ENCODE measurements around the gene ORAI1. TPM values are rescaled to one million over a fixed set of nuclear protein-coding genes. Genes with fewer than 3 reads are reported as not detected.

Gene ORAI1
- total and polyA plus RNA-seq, 2 donors (not counting 3 experiments of a cell fraction or from before 2014, with no cell fraction given) = 30.5 to 65.4 TPM

DNA sequence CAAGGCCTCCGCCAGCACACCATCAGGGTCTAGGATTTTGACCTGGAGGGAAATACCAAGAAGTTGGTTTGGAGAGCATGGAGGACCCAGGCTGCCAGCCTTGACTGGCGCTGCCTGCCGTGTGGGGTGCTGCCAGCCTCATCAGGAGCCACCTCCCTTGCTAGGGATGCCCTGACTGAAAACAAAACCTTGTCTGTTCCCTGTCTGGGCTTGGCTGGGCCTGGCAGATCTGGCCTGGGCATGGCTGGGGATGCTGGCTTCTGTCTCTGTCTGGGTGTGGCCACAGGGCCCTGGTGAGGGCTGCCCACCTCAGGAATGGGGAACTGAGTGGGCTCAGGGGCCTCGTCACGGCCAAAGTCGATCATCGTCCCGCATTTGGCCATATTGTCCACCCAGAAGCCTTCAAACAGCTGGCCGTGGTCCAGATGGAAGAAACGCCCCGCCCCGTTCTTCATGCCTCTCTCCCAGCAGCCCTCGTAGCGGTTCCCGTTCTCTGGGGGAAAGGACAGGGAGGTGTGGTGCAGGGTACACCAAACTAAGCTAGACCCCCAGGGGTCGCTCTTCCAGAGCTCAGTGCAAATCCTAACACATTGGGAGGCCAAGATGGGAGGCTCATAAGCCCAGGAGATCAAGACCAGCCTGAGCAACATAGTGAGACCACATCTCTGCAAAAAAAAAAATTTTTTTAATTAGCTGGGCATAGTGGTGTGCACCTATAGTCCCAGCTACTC lies 26.6 kb downstream of the ORAI1 start:
- Histone ChIP-seq H3K27me3 (ENCODE audit: control insufficient read depth in 2 of 2, insufficient read depth in 2 of 2, low read length in 2 of 2) (no peaks in the 10 kb centered on the region), H3K27ac (ENCODE audit: insufficient read depth, low read depth, low read length) (no peak overlapping the region), H3K4me3 (replicated peaks in 1 of 3; ENCODE audit: insufficient read depth in 1 of 3, low read depth in 1 of 3, low read length in 3 of 3) (no peak overlapping the region), H3K36me3 (ENCODE audit: control insufficient read depth in 2 of 2, extremely low read depth in 1 of 2, insufficient read depth in 2 of 2, low read length in 2 of 2) (no peaks in the 10 kb centered on the region), H3K4me1 (ENCODE audit: control insufficient read depth, extremely low read depth, insufficient read depth, low read length) (no peaks in the 10 kb centered on the region), H3K79me2 (ENCODE audit: control insufficient read depth, insufficient read depth, low read length) (no peaks in the 10 kb centered on the region), H3K9ac (replicated peaks; ENCODE audit: extremely low read depth, insufficient read depth, low read length) (no peak overlapping the region), H3K9me1 (replicated peaks; ENCODE audit: control insufficient read depth, extremely low read depth, insufficient read depth, low read length) (no peaks in the 10 kb centered on the region), H4K20me1 (replicated peaks; ENCODE audit: control insufficient read depth, extremely low read depth, insufficient read depth, low read length) (no peaks in the 10 kb centered on the region), H3K4me2 (ENCODE audit: insufficient read depth, low read length) (no peak overlapping the region), H3K9me3 (replicated peaks; ENCODE audit: control insufficient read depth, insufficient read depth, low read length) (no peaks in the 10 kb centered on the region), H2AFZ (ENCODE audit: low read depth, low read length) (no peak overlapping the region)
- POLR2A ChIA-PET = no interaction called here
- dilution Hi-C loops (cut with MboI; ENCODE audit: extremely low pct_ligation_motif_present, low sequenced_read_pairs) (no loop called here), intact Hi-C loops (cut with micrococcal nuclease) (no loop called here)
- no peak for FAIRE-seq
- DNase-seq (ENCODE audit: low read depth, low spot score) = no peak
- TF ChIP-seq, protein P1, sequence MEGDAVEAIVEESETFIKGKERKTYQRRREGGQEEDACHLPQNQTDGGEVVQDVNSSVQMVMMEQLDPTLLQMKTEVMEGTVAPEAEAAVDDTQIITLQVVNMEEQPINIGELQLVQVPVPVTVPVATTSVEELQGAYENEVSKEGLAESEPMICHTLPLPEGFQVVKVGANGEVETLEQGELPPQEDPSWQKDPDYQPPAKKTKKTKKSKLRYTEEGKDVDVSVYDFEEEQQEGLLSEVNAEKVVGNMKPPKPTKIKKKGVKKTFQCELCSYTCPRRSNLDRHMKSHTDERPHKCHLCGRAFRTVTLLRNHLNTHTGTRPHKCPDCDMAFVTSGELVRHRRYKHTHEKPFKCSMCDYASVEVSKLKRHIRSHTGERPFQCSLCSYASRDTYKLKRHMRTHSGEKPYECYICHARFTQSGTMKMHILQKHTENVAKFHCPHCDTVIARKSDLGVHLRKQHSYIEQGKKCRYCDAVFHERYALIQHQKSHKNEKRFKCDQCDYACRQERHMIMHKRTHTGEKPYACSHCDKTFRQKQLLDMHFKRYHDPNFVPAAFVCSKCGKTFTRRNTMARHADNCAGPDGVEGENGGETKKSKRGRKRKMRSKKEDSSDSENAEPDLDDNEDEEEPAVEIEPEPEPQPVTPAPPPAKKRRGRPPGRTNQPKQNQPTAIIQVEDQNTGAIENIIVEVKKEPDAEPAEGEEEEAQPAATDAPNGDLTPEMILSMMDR (IDR thresholded peaks at IDR 0.05; ENCODE audit: extremely low read depth in 1 of 2, insufficient read depth in 1 of 2, low read depth in 1 of 2, low read length in 2 of 2) = no peak
- no peak for TF ChIP-seq POLR2A (IDR thresholded peaks at IDR 0.05; ENCODE audit: low read depth, low read length)
- TF ChIP-seq, protein P2, sequence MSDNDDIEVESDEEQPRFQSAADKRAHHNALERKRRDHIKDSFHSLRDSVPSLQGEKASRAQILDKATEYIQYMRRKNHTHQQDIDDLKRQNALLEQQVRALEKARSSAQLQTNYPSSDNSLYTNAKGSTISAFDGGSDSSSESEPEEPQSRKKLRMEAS (IDR thresholded peaks at IDR 0.05; ENCODE audit: insufficient read depth, insufficient read length) = no peak
- no peak for TF ChIP-seq GATA2 (IDR thresholded peaks at IDR 0.05; ENCODE audit: insufficient read depth, insufficient read length, low read depth, low read length)
- no peak for TF ChIP-seq FOS (IDR thresholded peaks at IDR 0.05; ENCODE audit: borderline replicate concordance, insufficient read depth, low read length)
- TF ChIP-seq POLR2AphosphoS5 (IDR thresholded peaks at IDR 0.05; ENCODE audit: insufficient read depth, low read depth, low read length) = no peak
- no peak for TF ChIP-seq JUN (IDR thresholded peaks at IDR 0.05; ENCODE audit: borderline replicate concordance, insufficient read depth, insufficient read length, low read depth)
- TF ChIP-seq EZH2 (IDR thresholded peaks at IDR 0.05; ENCODE audit: borderline replicate concordance, low read depth, low read length, severe bottlenecking) = no peak
- no peak for TF ChIP-seq MYC (IDR thresholded peaks at IDR 0.05; ENCODE audit: low read depth, low read length)
- CTCF ChIA-PET = interaction anchor here (1.0 to 1.8 kb wide), 3 partner anchors 16 to 100 kb away, joined by 5 to 13 read pairs (median 7); partner anchors contain the start of genes MORN3 and ORAI1
- no TSS peak for BruUV-seq (replicated peaks)
